AG09309 (cell line): ENCODE measurements around the gene CAT.

Experiments used
- DNase-seq: peaks from one replicate; pipeline ENCODE4 v3.0.0-alpha.2; 2010; ENCODE audit warnings: low read depth
- H3K4me3 ChIP-seq: 2 replicates; pipeline ENCODE4 v1.5.1; 2011; ENCODE audit warnings: mild to moderate bottlenecking, low read depth, low read length, moderate library complexity; ENCODE audit not compliant: control insufficient read depth
- CTCF ChIP-seq: IDR thresholded peaks from 2 replicates; pipeline ENCODE4 v1.5.1; 2011; ENCODE audit warnings: mild to moderate bottlenecking, low read depth, low read length, inconsistent platforms; ENCODE audit not compliant: insufficient read depth, control insufficient read depth; ENCODE audit errors: missing control alignments

Gene CAT

GRCh38 chr11:34488855-34489557 lies 50.3 kb downstream of the CAT start:
- no peak overlapping the region for H3K4me3 ChIP-seq
- TF ChIP-seq CTCF, result no peak
- DNase-seq, result no peak

GRCh38 chr11:34490304-34490703 lies 51.6 kb downstream of the CAT start:
- no peak overlapping the region for H3K4me3 ChIP-seq
- no peak for TF ChIP-seq CTCF
- no peak for DNase-seq

- DNase-seq, result no peak
- peak; percentile 71 for TF ChIP-seq CTCF
Measured at GRCh38 chr11:34492806-34493414, 54.2 kb downstream of the CAT start.

GRCh38 chr11:34493468-34493867 lies 54.7 kb downstream of the CAT start:
- DNase-seq, result no peak
- H3K4me3 ChIP-seq, result no peak overlapping the region
- no peak for TF ChIP-seq CTCF

More at GRCh38 chr11:34492806-34493414, 54.2 kb downstream of the CAT start:
- no peak overlapping the region for H3K4me3 ChIP-seq

- no peak for DNase-seq
- no peak for TF ChIP-seq CTCF
- H3K4me3 ChIP-seq, result no peak overlapping the region
Measured at GRCh38 chr11:34493926-34494595, 55.3 kb downstream of the CAT start.

GRCh38 chr11:34495239-34495723 lies 56.5 kb downstream of the CAT start:
- no peak overlapping the region for H3K4me3 ChIP-seq
- TF ChIP-seq CTCF, result no peak
- no peak for DNase-seq
